Spinal cord (tissue), 10 donors: Measurements from ENCODE around the gene MAN2A2. TPM values are rescaled to one million over a fixed set of nuclear protein-coding genes. Genes with fewer than 3 reads are reported as not detected.

ENCODE experiments used
- DNase-seq, 6 donors: peaks; one replicate each; pipeline versions ENCODE4 v3.0.0 to v3.0.0-alpha.2; 2013 to 2015; ENCODE audit warnings: low spot score in 6 of 6, low read depth in 4 of 6
- H3K27ac ChIP-seq: one replicate; pipeline ENCODE4 v1.5.1; 2013; ENCODE audit warnings: low read depth, low read length, control low read depth
- H3K27me3 ChIP-seq: one replicate; pipeline ENCODE4 v1.6.1; 2013; ENCODE audit warnings: low read length; ENCODE audit not compliant: control insufficient read depth, insufficient read depth
- H3K36me3 ChIP-seq: one replicate; pipeline ENCODE4 v1.6.1; 2013; ENCODE audit warnings: low read length; ENCODE audit not compliant: control insufficient read depth, insufficient read depth
- H3K4me1 ChIP-seq: one replicate; pipeline ENCODE4 v1.6.1; 2013; ENCODE audit warnings: low read length; ENCODE audit not compliant: control insufficient read depth, insufficient read depth
- H3K4me3 ChIP-seq: one replicate; pipeline ENCODE4 v1.5.1; 2013; ENCODE audit warnings: low read depth, low read length, control low read depth
- H3K9me3 ChIP-seq: one replicate; pipeline ENCODE4 v1.6.1; 2013; ENCODE audit warnings: low read length; ENCODE audit not compliant: control insufficient read depth, insufficient read depth
- WGBS: methylation state at CpG from one replicate; pipeline ENCODE4 v1.1.5; 2013; ENCODE audit warnings: missing lambda C conversion rate; ENCODE audit not compliant: insufficient coverage; 5-methylcytosine and 5-hydroxymethylcytosine counted together
- polyA plus RNA-seq, 2 donors: library from polyadenylated mRNA; unstranded; fragments of 120-200 nt; gene quantifications; one replicate each; pipeline ENCODE4 v1.2.1, GENCODE V29; 2013; ENCODE audit not compliant: insufficient read length in 2 of 2
- total RNA-seq, 2 donors: library from RNA; depleted of rRNA in 1 of 2; stranded (reverse); fragments of 120-200 nt in 1 of 2; fragments of >200 nt in 1 of 2; gene quantifications; one replicate each; pipeline versions ENCODE4 v1.2.3 to v1.2.4, GENCODE V29; 2013 to 2014
- donor health status: healthy.

The MAN2A2 gene
- total and polyA plus RNA-seq, 4 donors: 25.3 to 128 (median 81.2) TPM

DNA sequence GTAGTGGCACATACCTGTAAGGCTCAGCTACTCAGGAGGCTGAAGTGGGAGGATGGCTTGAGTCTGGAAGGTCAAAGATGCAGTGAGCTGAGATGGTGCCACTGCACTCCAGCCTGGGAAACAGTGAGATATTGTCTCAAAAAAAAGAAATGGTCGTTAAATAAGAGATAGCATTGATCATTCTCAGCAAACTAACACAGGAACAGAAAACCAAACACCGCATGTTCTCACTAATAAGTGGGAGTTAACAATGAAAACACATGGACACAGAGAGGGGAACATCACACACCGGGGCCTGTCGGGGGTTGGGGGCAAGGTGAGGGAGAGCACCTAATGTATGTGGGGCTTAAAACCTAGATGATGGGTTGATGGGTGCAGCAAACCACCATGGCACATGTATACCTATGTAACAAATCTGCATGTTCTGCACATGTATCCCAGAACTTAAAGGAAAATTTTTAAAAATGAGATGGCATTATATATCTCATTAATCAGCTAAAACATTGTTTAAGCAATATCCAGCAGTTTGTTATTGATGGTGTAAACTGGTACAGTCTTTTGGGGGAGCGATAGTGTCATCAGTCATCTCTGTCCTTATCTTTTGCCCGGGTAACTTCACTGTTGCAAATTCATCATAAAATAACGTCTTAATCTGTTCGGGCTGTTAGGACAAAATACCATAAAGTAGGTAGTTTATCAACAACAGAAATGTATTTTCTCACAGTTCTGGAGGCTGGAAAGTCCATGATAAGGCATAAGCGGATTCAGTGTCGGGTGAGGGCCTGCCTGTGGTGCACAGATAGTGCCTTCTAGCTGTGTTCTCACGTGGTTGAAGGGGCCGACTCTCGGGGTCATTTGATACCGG lies 1.7 kb upstream of the MAN2A2 start:
- Histone ChIP-seq H3K9me3 (no peaks in the 10 kb centered on the region), H3K4me1 (peaks cover 40% of the 10 kb centered on the region), H3K27me3 (no peaks in the 10 kb centered on the region), H3K27ac (peak overlapping the region; percentile 96), H3K36me3 (peaks cover 20% of the 10 kb centered on the region), H3K4me3 (peak overlapping the region; percentile 74)
- DNase-seq: no peak
- no CpG with 5 or more reads among the region's 14 CpGs for WGBS

DNA sequence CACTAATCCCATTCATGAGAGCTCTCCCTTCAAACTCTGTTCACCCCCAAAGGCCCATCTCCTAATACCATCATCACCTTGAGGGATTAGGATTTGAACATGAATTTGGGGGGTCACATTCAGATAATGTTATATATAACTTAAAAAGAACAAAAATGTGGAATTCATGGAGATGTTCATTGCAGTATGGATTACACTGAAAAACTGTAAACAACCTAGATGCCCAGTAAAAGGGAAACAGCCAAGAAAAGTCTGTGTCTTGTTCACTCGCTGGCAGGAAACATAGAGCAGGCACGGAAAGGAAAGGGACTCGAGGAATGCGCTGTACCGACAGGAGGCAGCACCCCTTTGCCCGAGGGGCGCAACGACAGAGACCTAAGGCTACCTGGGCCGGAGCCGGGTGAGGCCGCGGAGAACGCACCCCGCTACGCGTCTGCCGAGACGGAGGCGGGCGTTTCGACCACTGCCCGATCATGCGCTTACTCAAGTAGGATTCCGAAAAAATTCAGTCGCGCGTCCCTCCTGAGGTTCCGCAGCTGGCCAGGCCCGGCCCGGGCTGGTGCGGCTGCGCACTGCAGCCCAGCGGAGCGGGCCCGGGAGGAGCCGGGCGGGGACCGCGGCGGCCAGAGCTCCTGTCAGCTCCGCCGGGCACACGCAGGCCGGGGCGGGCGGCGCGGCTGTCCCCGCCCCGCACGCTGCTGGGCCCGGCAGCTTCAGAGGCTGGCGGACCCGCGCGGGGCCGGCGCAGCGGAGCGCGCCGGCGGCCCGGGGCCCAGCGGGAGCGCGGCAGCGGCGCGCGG lies 862 bp upstream of the MAN2A2 start:
- Histone ChIP-seq H3K9me3 (no peaks in the 10 kb centered on the region), H3K27ac (peak overlapping the region; percentile 96), H3K4me1 (peaks cover 48% of the 10 kb centered on the region), H3K27me3 (no peaks in the 10 kb centered on the region), H3K36me3 (peaks cover 29% of the 10 kb centered on the region), H3K4me3 (peak overlapping the region; percentile 74)
- peak in 5 of 6 donors; percentile 39 to 93 (median 67) for DNase-seq
- under 1% methylated on average over 71 of the region's 71 CpGs for WGBS

GRCh38 chr15:90903733-90904536 lies 833 bp downstream of the MAN2A2 start:
- 34% methylated on average over 12 of the region's 18 CpGs for WGBS
- DNase-seq: peak in 2 of 6 donors; percentile 18 to 32
- Histone ChIP-seq H3K9me3 (no peaks in the 10 kb centered on the region), H3K36me3 (peaks cover 42% of the 10 kb centered on the region), H3K4me1 (peaks cover 51% of the 10 kb centered on the region), H3K27me3 (no peaks in the 10 kb centered on the region), H3K4me3 (peak overlapping the region; percentile 75), H3K27ac (peak overlapping the region; percentile 95)

- Histone ChIP-seq H3K4me3 (no peak overlapping the region), H3K36me3 (peaks cover 50% of the 10 kb centered on the region), H3K27me3 (no peaks in the 10 kb centered on the region), H3K9me3 (no peaks in the 10 kb centered on the region), H3K4me1 (peaks cover 51% of the 10 kb centered on the region), H3K27ac (peak overlapping the region; percentile 67)
- 97% methylated on average over 9 of the region's 9 CpGs for WGBS
- no peak for DNase-seq
These were observed 1.6 kb downstream of the MAN2A2 start for GRCh38 chr15:90904746-90905145.

DNA sequence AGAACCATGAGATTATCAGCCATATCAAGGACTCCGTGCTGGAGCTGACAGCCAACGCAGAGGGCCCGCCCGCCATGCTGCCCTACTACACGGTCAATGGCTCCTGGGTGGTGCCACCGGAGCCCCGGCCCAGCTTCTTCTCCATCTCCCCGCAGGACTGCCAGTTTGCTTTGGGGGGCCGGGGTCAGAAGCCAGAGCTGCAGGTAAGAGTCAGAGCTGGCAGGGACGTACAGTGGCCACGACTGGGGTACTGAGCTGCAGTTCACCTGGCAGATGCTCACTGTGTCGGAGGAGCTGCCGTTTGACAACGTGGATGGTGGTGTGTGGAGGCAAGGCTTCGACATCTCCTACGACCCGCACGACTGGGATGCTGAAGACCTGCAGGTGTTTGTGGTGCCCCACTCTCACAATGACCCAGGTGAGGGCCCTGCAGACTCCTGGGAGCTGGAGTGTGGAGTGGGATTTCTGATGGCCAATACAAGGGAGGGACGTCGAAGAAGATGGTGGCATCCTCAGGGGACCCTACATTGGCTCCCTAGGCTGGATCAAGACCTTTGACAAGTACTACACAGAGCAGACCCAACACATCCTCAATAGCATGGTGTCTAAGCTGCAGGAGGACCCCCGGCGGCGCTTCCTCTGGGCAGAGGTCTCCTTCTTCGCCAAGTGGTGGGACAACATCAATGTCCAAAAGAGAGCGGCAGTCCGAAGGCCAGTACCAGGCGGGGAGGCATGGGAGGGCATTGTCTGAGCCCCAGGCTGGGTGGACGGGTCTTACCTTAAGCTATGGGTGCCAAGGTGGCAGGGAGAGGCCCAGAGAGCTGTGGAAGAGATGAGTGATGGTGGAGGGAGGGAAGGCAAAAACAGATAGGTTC lies 2.4 kb downstream of the MAN2A2 start:
- peaks cover 51% of the 10 kb centered on the region for H3K4me1 ChIP-seq
- peaks cover 58% of the 10 kb centered on the region for H3K36me3 ChIP-seq
- DNase-seq: no peak
- H3K27ac ChIP-seq: peak overlapping the region; percentile 67
- no peaks in the 10 kb centered on the region for H3K27me3 ChIP-seq
- no peak overlapping the region for H3K4me3 ChIP-seq
- 97% methylated on average over 23 of the region's 28 CpGs for WGBS
- H3K9me3 ChIP-seq: no peaks in the 10 kb centered on the region

- peaks cover 66% of the 10 kb centered on the region for H3K36me3 ChIP-seq
- no peak for DNase-seq
- H3K9me3 ChIP-seq: no peaks in the 10 kb centered on the region
- peaks cover 51% of the 10 kb centered on the region for H3K4me1 ChIP-seq
- no peak overlapping the region for H3K27ac ChIP-seq
- 95% methylated on average over 11 of the region's 11 CpGs for WGBS
- no peaks in the 10 kb centered on the region for H3K27me3 ChIP-seq
- no peak overlapping the region for H3K4me3 ChIP-seq
These were observed 3.2 kb downstream of the MAN2A2 start for GRCh38 chr15:90906181-90906849.

- H3K4me1 ChIP-seq: peaks cover 45% of the 10 kb centered on the region
- WGBS: 84% methylated on average over 11 of the region's 15 CpGs
- peaks cover 74% of the 10 kb centered on the region for H3K36me3 ChIP-seq
- no peak for DNase-seq
- no peaks in the 10 kb centered on the region for H3K9me3 ChIP-seq
- no peak overlapping the region for H3K4me3 ChIP-seq
- peak overlapping the region; percentile 83 for H3K27ac ChIP-seq
- H3K27me3 ChIP-seq: no peaks in the 10 kb centered on the region
These were observed 4.1 kb downstream of the MAN2A2 start for GRCh38 chr15:90907051-90907660.

GRCh38 chr15:90907838-90908507 lies 4.9 kb downstream of the MAN2A2 start:
- 84% methylated on average over 9 of the region's 9 CpGs for WGBS
- H3K36me3 ChIP-seq: peaks cover 82% of the 10 kb centered on the region
- H3K27ac ChIP-seq: peak overlapping the region; percentile 83
- no peak for DNase-seq
- H3K9me3 ChIP-seq: no peaks in the 10 kb centered on the region
- peaks cover 43% of the 10 kb centered on the region for H3K4me1 ChIP-seq
- no peaks in the 10 kb centered on the region for H3K27me3 ChIP-seq
- H3K4me3 ChIP-seq: no peak overlapping the region
